Heart right ventricle (tissue), 16 donors: Measurements from ENCODE around the gene ST6GAL2. TPM values are rescaled to one million over a fixed set of nuclear protein-coding genes. Genes with fewer than 3 reads are reported as not detected.

Experiments used
- ATAC-seq, 8 donors: fragments of 200-7000 bp; cut with Tn5 transposase; one replicate each; pipeline ENCODE4 v1.9.1; 2020; ENCODE audit warnings: mild to moderate bottlenecking in 8 of 8, moderate library complexity in 8 of 8, moderate number of reproducible peaks in 1 of 8
- DNase-seq, 2 donors: peaks; one replicate each; pipeline ENCODE4 v3.0.0-alpha.2; 2020
- H3K27ac ChIP-seq, 10 donors: fragments of 200-600 bp; sonication (generic) in 2 of 10; one replicate each; pipeline versions ENCODE4 v1.5.0 to v1.8.0; 2020 to 2022; ENCODE audit warnings: mild to moderate bottlenecking in 3 of 10
- H3K27me3 ChIP-seq, 7 donors: fragments of 200-600 bp; one replicate each; pipeline ENCODE4 v1.8.0; 2021 to 2022; ENCODE audit warnings: mild to moderate bottlenecking in 2 of 7
- H3K36me3 ChIP-seq, 9 donors: fragments of 200-600 bp; sonication (generic) in 1 of 9; one replicate each; pipeline versions ENCODE4 v1.5.0 to v1.8.0; 2020 to 2022; ENCODE audit warnings: mild to moderate bottlenecking in 2 of 9
- H3K4me1 ChIP-seq, 9 donors: fragments of 200-600 bp; sonication (generic) in 1 of 9; one replicate each; pipeline versions ENCODE4 v1.5.0 to v1.8.0; 2020 to 2022; ENCODE audit warnings: mild to moderate bottlenecking in 4 of 9
- H3K4me3 ChIP-seq, 10 donors: fragments of 200-600 bp; sonication (generic) in 2 of 10; one replicate each; pipeline versions ENCODE4 v1.5.0 to v1.8.0; 2020 to 2022; ENCODE audit warnings: mild to moderate bottlenecking in 7 of 10, moderate library complexity in 2 of 10
- H3K9me3 ChIP-seq, 11 donors: fragments of 200-600 bp in 10 of 11; sonication (generic) in 2 of 11; one replicate each; pipeline versions ENCODE4 v1.5.0 to v1.8.0; 2013 to 2022; ENCODE audit warnings: mild to moderate bottlenecking in 2 of 11, control low read depth in 1 of 11, moderate library complexity in 1 of 11
- CTCF ChIP-seq, 9 donors: fragments of 200-600 bp; sonication (generic) in 2 of 9; IDR thresholded peaks; one replicate each; pipeline versions ENCODE4 v1.5.0 to v1.8.0; 2021 to 2022; ENCODE audit warnings: antibody characterized with exemption in 9 of 9, mild to moderate bottlenecking in 5 of 9, moderate library complexity in 1 of 9
- WGBS, 2 donors: extraction: QIAGEN DNeasy Blood & Tissue Kit; methylation state at CpG; one replicate each; pipeline ENCODE4 v1.1.7; 2013; ENCODE audit warnings: inconsistent platforms in 1 of 2; 5-methylcytosine and 5-hydroxymethylcytosine counted together
- intact Hi-C, 10 donors: fragments of 100-400 bp; cut with DNase I; formaldehyde crosslinking; loops; one replicate each; pipeline versions ENCODE4 v1.11.1 to v1.14.2; 2022
- polyA plus RNA-seq, 2 donors: library from polyadenylated mRNA; stranded (reverse); fragments of 200-250 nt; gene quantifications; one replicate each; pipeline ENCODE4 v1.2.3, GENCODE V29; 2013
- total RNA-seq, 10 donors: library from RNA; stranded (reverse); fragmentation: NEBNext Ultra II Directional in 3 of 10; extraction: Animal tissue kit (Norgen Biotek cat#: 25700) in 3 of 10; gene quantifications; one replicate each; pipeline versions ENCODE4 v1.2.1 to v1.2.4, GENCODE V29; 2021 to 2023
- donor health status: Arrhythmogenic right ventricular cardiomyopathy.
- donor health status: ischemic (EF 13 %, LVEDD 7.1; RV severe dilation, severe dysfunction).
- donor health status: healthy with polysubstance abuse.
- donor health status: DM: no; HTN: yes; CAD: no.
- donor health status: DM: no; HTN: no; CAD: no.
- donor health status: ischemic (EF 25% LVEDD 6.9; RV normal size, moderate dysfunction).
- donor health status: ischemic (EF 25% LVEDD 5.7; RV mildly dilated, moderate dysfunction).
- donor health status: healthy.
- donor health status: DM: yes; HTN: yes; CAD: no.
- donor health status: Ischemic cardiomyopathy.
- donor health status: ischemic (EF 35%, LVEDD 5.7; RV mildly dilated, moderate dysfunction).
- donor health status: nonischemic (EF 11% LVEDD 7.7; RV severe dilation, severe dysfunction).
- donor health status: DM: yes; HTN: yes; CAD: no.
- donor health status: PGD.
- donor health status: ischemic (EF 29% LVEDD 5.4; RV normal size, mild dysfunction).
- donor health status: nonischemic (EF 23%, LVEDD 6.1; RV moderate dilation, normal function).

Gene ST6GAL2
- total and polyA plus RNA-seq, 12 donors, result 0.12 to 0.72 (median 0.22) TPM

GRCh38 chr2:106919012-106919411, 33.0 kb upstream of the ST6GAL2 start:
- H3K4me1 ChIP-seq, result no peaks in the 10 kb centered on the region
- no peaks in the 10 kb centered on the region for H3K36me3 ChIP-seq
- intact Hi-C loops, result no loop called here
- no peak for ATAC-seq
- no peaks in the 10 kb centered on the region for H3K27me3 ChIP-seq
- H3K9me3 ChIP-seq, result peaks cover 0 to 11% (median 0%) of the 10 kb centered on the region in 11 donors
- no peak for TF ChIP-seq CTCF (IDR thresholded peaks at IDR 0.05)
- WGBS, 2 donors, result 58% methylated on average over 1 of the region's 1 CpG
- no peak overlapping the region for H3K4me3 ChIP-seq
- no peak overlapping the region for H3K27ac ChIP-seq
- DNase-seq, result no peak

GRCh38 chr2:106904242-106904641, 18.3 kb upstream of the ST6GAL2 start:
- peaks cover 0 to 14% (median 0%) of the 10 kb centered on the region in 11 donors for H3K9me3 ChIP-seq
- TF ChIP-seq CTCF (IDR thresholded peaks at IDR 0.05), result no peak
- no peak for ATAC-seq
- peaks cover 0 to 6% (median 0%) of the 10 kb centered on the region in 7 donors for H3K27me3 ChIP-seq
- H3K27ac ChIP-seq, result no peak overlapping the region
- no peak for DNase-seq
- H3K36me3 ChIP-seq, result no peaks in the 10 kb centered on the region
- H3K4me3 ChIP-seq, result no peak overlapping the region
- intact Hi-C loops, result no loop called here
- no peaks in the 10 kb centered on the region for H3K4me1 ChIP-seq
- 85 to 86% methylated on average over 2 of the region's 2 CpGs for WGBS, 2 donors

GRCh38 chr2:106899786-106900530, 14.0 kb upstream of the ST6GAL2 start:
- TF ChIP-seq CTCF (IDR thresholded peaks at IDR 0.05), result no peak
- Histone ChIP-seq H3K4me3 (no peak overlapping the region), H3K36me3 (no peaks in the 10 kb centered on the region), H3K4me1 (no peaks in the 10 kb centered on the region), H3K27ac (no peak overlapping the region), H3K9me3 (peaks cover 0 to 14% (median 0%) of the 10 kb centered on the region in 11 donors), H3K27me3 (no peaks in the 10 kb centered on the region)
- intact Hi-C loops, result no loop called here
- whole genome bisulfite sequencing, 2 donors, result 72 to 82% methylated on average over 7 of the region's 7 CpGs
- DNase-seq, result no peak
- ATAC-seq, result no peak

- H3K36me3 ChIP-seq, result no peaks in the 10 kb centered on the region
- TF ChIP-seq CTCF (IDR thresholded peaks at IDR 0.05), result no peak
- DNase-seq, result no peak
- ATAC-seq, result no peak
- H3K4me1 ChIP-seq, result no peaks in the 10 kb centered on the region
- intact Hi-C loops, result no loop called here
- H3K9me3 ChIP-seq, result peaks cover 0 to 4% (median 0%) of the 10 kb centered on the region in 11 donors
- WGBS, 2 donors, result 75 to 80% methylated on average over 7 of the region's 7 CpGs
- H3K27ac ChIP-seq, result no peak overlapping the region
- H3K4me3 ChIP-seq, result no peak overlapping the region
- H3K27me3 ChIP-seq, result peaks cover 0 to 1% (median 0%) of the 10 kb centered on the region in 7 donors
Measured at GRCh38 chr2:106894545-106894944, 8.6 kb upstream of the ST6GAL2 start.
